GM12892 (cell line): ENCODE results near the gene PHF20.

Experiments used
- POLR2A ChIP-seq: IDR thresholded peaks from 2 replicates; pipeline ENCODE4 v1.6.1; 2011; ENCODE audit warnings: low read depth, low read length, control low read depth
- POLR2AphosphoS5 ChIP-seq: IDR thresholded peaks from 2 replicates; pipeline ENCODE4 v1.6.1; 2011; ENCODE audit warnings: low read depth, low read length, control low read depth

- TF ChIP-seq POLR2AphosphoS5: no peak
- TF ChIP-seq POLR2A: no peak
Measured at GRCh38 chr20:35917077-35917476, 145.3 kb downstream of the PHF20 start.
